ENCODE measurements around the gene COA8.

DNA sequence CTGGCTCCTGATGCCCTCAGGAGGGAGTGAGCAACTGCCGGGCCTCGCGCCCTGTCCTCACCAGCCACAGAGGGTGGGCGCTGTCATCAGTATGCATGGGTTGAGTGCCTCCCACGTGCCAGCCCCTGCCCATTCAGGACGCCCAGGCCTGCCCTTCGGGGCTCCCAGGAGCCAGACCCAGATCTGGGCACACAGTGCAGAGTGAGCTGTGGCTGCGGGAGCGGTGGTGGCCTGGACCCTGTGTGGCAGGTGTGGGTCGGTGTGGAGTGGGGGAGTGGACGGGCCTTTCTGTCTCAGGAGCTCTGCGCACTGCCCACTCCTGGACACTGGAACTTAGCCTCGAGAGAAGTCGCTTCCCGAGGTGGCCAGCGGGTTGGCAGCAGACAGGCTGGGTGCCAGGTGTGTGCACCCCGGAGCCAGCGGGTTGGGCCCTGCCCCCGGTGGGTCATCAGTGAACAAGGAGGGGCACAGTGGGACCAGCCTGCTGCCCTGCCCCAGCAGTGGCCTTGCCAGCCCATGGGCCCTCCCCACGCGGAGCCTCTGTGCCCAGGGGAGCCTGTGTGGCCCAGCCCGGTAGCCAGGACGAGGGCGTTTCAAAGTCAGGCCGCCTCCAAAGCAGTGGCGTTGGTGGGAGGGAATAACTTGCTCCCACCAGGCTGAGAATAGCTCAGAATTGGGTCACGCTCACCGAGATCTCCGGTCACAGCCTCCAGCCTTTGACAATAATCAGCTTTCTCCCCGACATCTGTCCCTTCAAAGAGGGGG lies 24.3 kb upstream of the COA8 start:
- TF ChIP-seq, protein P1, sequence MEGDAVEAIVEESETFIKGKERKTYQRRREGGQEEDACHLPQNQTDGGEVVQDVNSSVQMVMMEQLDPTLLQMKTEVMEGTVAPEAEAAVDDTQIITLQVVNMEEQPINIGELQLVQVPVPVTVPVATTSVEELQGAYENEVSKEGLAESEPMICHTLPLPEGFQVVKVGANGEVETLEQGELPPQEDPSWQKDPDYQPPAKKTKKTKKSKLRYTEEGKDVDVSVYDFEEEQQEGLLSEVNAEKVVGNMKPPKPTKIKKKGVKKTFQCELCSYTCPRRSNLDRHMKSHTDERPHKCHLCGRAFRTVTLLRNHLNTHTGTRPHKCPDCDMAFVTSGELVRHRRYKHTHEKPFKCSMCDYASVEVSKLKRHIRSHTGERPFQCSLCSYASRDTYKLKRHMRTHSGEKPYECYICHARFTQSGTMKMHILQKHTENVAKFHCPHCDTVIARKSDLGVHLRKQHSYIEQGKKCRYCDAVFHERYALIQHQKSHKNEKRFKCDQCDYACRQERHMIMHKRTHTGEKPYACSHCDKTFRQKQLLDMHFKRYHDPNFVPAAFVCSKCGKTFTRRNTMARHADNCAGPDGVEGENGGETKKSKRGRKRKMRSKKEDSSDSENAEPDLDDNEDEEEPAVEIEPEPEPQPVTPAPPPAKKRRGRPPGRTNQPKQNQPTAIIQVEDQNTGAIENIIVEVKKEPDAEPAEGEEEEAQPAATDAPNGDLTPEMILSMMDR (IDR thresholded peaks at IDR 0.05), result no peak
- no peak for TF ChIP-seq POLR2A (IDR thresholded peaks at IDR 0.05)

Data from heart left ventricle (tissue), 13 donors.